Right ventricle myocardium inferior (tissue), 1 donor: ENCODE data around the gene OGDH. TPM values are rescaled to one million over a fixed set of nuclear protein-coding genes. Genes with fewer than 3 reads are reported as not detected.
"Not testable (repeated sequence)": the region's sequence is repeated elsewhere in the genome, so short reads cannot be mapped to it uniquely, and the experiment has no call there.

ENCODE experiments used
- ATAC-seq: fragments of 200-7000 bp; cut with Tn5 transposase; one replicate; pipeline ENCODE4 v1.9.1; 2020; ENCODE audit warnings: mild to moderate bottlenecking, moderate library complexity
- DNase-seq: peaks from one replicate; pipeline ENCODE4 v3.0.0; 2021; ENCODE audit errors: missing footprints
- intact Hi-C: fragments of 100-400 bp; cut with DNase I; formaldehyde crosslinking; loops from one replicate; pipeline ENCODE4 v1.11.0; 2022
- total RNA-seq: library from RNA; stranded (reverse); fragmentation: NEBNext Ultra II Directional; extraction: Animal tissue kit (Norgen Biotek cat#: 25700); gene quantifications from one replicate; pipeline ENCODE4 v1.2.1, GENCODE V29; 2021
- donor health status: DM: no; HTN: yes; CAD: no; lungs with severe emphysema.

The OGDH gene
- total RNA-seq, 1 donor from 2014 or later, result 679 TPM

GRCh38 chr7:44709011-44709915 lies 102.8 kb downstream of the OGDH start:
- intact Hi-C loops, result no loop called here
- no peak for DNase-seq
- ATAC-seq, result no peak

- ATAC-seq (no peak), DNase-seq (no peak)
- intact Hi-C loops, result no loop called here
Measured at GRCh38 chr7:44709945-44710596, 103.6 kb downstream of the OGDH start.

GRCh38 chr7:44711528-44711927 lies 105.1 kb downstream of the OGDH start:
- DNase-seq, result no peak
- no peak for ATAC-seq
- intact Hi-C loops, result no loop called here

DNA sequence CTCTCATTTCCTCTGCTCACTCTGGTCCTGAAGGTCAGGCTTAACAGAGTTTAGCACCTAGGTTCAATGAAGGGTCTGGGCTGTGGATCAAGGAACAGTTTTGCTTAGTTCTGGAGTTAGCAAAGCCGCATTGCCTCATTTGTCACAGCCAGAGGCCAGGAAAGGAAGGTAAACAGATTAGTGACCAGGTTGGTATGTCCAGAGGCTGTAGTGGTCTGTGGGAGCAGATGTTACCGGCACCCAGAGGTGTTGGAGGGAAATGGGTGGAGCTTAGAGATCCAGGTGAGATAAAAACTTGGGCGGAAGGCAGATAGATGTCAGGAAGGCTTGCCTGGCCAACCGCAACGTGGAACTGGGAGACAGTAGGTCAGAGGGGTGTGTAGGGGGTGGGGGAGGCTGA lies 105.6 kb downstream of the OGDH start:
- no peak for ATAC-seq
- intact Hi-C loops, result no loop called here
- no peak for DNase-seq

GRCh38 chr7:44713141-44713540 lies 106.7 kb downstream of the OGDH start:
- intact Hi-C loops, result no loop called here
- ATAC-seq, result no peak
- DNase-seq, result no peak

GRCh38 chr7:44713680-44714335 lies 107.4 kb downstream of the OGDH start:
- ATAC-seq (no peak), DNase-seq (no peak)
- intact Hi-C loops, result no loop called here

DNA sequence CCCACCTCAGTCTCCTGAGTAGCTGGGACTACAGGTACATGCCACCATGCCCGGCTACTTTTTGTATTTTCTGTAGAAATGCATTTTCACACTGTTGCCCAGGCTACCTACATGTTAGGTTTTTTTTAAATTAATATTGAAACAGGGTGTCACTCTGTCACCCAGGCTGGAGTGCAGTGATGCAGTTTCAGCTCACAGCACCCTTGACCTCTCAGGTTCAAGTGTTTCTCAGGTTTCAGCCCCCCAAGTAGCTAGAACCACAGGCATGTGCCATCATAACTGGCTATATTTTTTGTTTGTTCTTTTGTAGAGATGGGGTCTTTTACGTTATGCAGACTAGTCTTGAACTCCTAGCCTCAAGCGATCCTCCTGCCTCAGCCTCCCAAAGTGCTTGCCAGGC lies 109.8 kb downstream of the OGDH start:
- DNase-seq, result no peak
- no peak for ATAC-seq
- intact Hi-C loops, result no loop called here

GRCh38 chr7:44720301-44720700 lies 113.9 kb downstream of the OGDH start:
- intact Hi-C loops, result no loop called here
- DNase-seq, result no peak
- no peak for ATAC-seq

DNA sequence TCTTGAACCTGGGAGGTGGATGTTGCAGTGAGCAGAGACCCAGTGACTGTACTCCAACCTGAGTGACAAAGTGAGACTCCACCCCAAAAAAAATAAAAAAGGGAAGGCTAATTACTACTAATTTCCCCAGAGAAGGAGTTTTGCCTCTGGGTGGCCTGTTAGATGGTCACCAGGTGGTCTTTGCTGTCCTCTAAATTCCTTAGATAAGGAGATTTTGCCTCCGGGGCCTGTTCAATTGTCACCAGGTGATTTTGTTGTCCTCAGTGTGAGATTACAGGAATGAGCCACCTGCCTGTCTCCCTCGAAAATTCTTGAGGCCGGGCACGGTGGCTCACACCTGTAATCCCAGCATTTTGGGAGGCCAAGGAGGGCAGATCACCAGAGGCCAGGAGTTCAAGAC lies 117.8 kb downstream of the OGDH start:
- DNase-seq (no peak), ATAC-seq (no peak)
- intact Hi-C loops, result no loop called here

- intact Hi-C loops, DNase-seq, ATAC-seq: not testable (repeated sequence)
Measured at GRCh38 chr7:44726250-44726649, 119.8 kb downstream of the OGDH start.

DNA sequence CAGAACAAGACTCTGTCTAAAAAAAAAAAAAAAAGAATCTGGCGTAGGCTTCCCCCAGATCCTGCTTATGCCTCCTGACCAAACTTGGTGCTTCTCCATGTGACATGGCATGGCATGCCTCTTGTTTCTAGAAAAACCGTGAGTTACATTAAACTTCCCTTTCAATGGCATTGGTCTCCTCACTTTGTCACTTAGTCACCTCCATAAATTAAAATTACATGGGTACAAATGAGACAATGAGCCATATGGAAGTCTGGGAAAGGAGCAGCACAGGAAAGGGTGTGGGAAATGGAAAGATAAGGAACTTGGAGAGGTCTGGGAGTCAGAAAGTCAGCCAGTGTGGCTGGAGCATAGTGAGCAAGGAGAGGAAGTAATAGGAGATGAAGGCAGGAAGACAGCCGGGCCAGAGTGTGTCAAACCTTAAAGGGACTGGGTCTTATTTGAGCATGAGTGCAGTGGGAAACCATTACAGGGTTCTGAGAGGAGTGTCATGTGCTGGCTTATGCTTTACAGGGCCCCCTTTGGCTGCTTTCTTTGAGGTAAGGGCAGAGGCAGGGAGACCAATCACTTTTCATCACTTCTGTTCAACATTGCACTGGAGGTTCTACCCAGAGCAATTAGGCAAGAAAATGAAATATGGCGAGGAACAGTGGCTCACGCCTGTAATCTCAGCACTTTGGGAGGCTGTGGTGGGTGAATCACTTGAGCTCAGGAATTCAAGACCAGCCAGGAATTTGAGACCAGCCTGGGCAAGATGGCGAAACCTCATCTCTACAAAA lies 120.9 kb downstream of the OGDH start:
- ATAC-seq (no peak), DNase-seq (no peak)
- intact Hi-C loops, result no loop called here

DNA sequence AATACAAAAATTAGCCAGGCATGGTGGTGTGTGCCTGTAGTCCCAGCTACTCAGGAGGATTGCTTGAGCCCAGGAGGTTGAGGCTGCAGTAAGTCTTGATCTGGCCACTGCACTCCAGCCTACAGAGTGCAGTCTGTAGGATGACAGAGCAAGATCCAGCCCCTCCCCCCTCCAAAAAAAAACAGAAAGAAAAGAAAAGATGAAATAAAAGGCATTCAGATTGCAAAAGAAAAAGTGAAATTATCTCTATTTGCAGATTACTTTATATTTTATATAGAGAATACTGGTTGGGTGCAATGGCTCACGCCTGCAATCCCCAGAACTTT lies 121.5 kb downstream of the OGDH start:
- intact Hi-C loops, result no loop called here
- no peak for DNase-seq
- ATAC-seq, result no peak

DNA sequence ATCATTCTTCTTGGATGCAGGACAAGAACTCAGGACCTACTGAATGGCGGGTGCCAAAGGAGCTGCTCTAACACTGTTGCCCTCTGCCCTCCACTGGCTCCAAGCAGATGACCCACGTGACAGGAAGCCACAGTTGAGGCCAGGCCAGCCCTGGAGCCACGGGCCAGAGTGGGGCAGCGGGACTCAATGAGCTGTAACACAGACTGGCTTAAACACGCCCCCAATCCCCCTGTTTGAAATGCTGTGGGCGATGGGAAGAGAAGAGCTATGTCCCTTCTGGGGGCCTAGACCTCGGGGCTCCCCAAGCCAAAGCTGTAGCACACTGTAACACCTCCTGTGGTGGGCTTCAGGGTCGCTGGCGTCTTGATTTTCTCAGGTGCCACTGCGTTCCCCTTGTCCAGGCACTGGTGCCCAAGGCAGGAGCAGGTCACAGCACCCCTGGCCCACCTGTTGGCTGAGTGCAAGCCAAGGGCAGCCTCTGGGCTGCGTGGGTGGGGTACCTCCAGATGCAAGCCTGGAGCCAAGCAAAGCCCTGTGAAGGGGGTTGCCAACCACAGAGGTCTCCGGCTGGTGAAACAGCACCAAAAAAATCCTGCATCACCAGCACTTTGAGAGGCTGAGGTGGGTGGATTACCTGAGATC lies 123.6 kb downstream of the OGDH start:
- DNase-seq, result no peak
- no peak for ATAC-seq
- intact Hi-C loops, result no loop called here

DNA sequence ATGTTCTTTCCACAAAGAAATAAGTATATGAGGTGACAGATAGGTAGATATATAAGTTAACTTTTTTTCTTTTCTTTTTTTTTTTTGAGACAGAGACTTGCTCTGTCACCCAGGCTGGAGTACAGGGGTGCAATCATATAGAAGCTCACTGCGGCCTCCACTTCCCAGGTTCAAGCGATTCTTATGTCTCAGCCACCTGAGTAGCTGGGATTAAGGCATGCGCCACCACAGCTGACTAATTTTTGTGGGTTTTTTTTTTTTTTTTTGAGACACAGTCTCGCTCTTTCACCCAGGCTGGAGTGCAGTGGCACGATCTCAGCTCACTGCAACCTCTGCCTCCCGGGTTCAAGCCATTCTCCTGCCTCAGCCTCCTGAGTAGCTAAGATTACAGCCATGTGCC lies 126.5 kb downstream of the OGDH start:
- ATAC-seq, DNase-seq, intact Hi-C loops: not testable (repeated sequence)

- intact Hi-C loops, result no loop called here
- no peak for DNase-seq
- no peak for ATAC-seq
Measured at GRCh38 chr7:44733708-44734481, 127.5 kb downstream of the OGDH start.

- intact Hi-C loops, result no loop called here
- no peak for ATAC-seq
- DNase-seq, result no peak
Measured at GRCh38 chr7:44735403-44736165, 129.2 kb downstream of the OGDH start.

- no peak for ATAC-seq
- intact Hi-C loops, result no loop called here
- DNase-seq, result no peak
Measured at GRCh38 chr7:44736896-44737295, 130.5 kb downstream of the OGDH start.
